ENCODE results near the gene PDE2A.
A peak's percentile ranks its signal among the peaks of the same experiment; 100 is the strongest.
"Not testable (repeated sequence)": the region's sequence is repeated elsewhere in the genome, so short reads cannot be mapped to it uniquely, and the experiment has no call there.

Gene PDE2A

GRCh38 chr11:72573855-72574445 is 100.3 kb downstream of the PDE2A start:
- no peak for DNase-seq

GRCh38 chr11:72573072-72573854 is 101.0 kb downstream of the PDE2A start:
- peak; percentile 69 for DNase-seq

GRCh38 chr11:72572540-72572939 is 101.7 kb downstream of the PDE2A start:
- DNase-seq = not testable (repeated sequence)

GRCh38 chr11:72570893-72571661 is 103.1 kb downstream of the PDE2A start:
- DNase-seq = no peak

- DNase-seq = no peak
Measured at GRCh38 chr11:72569966-72570892, 104.0 kb downstream of the PDE2A start.

- DNase-seq = no peak
Measured at GRCh38 chr11:72568861-72569260, 105.4 kb downstream of the PDE2A start.

- DNase-seq = no peak
Measured at GRCh38 chr11:72562431-72562830, 111.8 kb downstream of the PDE2A start.

GRCh38 chr11:72561856-72562255 is 112.4 kb downstream of the PDE2A start:
- no peak for DNase-seq

- not testable (repeated sequence) for DNase-seq
Measured at GRCh38 chr11:72560864-72561263, 113.4 kb downstream of the PDE2A start.

GRCh38 chr11:72556433-72556832 is 117.8 kb downstream of the PDE2A start:
- DNase-seq = no peak

GRCh38 chr11:72555014-72555522 is 119.2 kb downstream of the PDE2A start:
- not testable (repeated sequence) for DNase-seq

- DNase-seq = peak; percentile 71
Measured at GRCh38 chr11:72553706-72554105, 120.5 kb downstream of the PDE2A start.

GRCh38 chr11:72552399-72552910 is 121.8 kb downstream of the PDE2A start:
- DNase-seq = no peak

GRCh38 chr11:72551571-72551970 is 122.7 kb downstream of the PDE2A start:
- DNase-seq = no peak

GRCh38 chr11:72548463-72548862 is 125.8 kb downstream of the PDE2A start:
- DNase-seq = no peak

- DNase-seq = no peak
Measured at GRCh38 chr11:72546866-72547265, 127.4 kb downstream of the PDE2A start.

- no peak for DNase-seq
Measured at GRCh38 chr11:72544589-72544988, 129.6 kb downstream of the PDE2A start.

- DNase-seq = no peak
Measured at GRCh38 chr11:72543849-72544542, 130.2 kb downstream of the PDE2A start.

GRCh38 chr11:72541257-72541974 is 132.8 kb downstream of the PDE2A start:
- no peak for DNase-seq

- DNase-seq = no peak
Measured at GRCh38 chr11:72537051-72537450, 137.2 kb downstream of the PDE2A start.

- no peak for DNase-seq
Measured at GRCh38 chr11:72535194-72535547, 139.1 kb downstream of the PDE2A start.
